Fibroblast of peridontal ligament (primary cell): ENCODE measurements around the gene ZNF213.

Source experiments
- DNase-seq: peaks from one replicate; pipeline ENCODE4 v3.0.0-alpha.2; 2010; ENCODE audit errors: extremely low read depth

Gene ZNF213

GRCh38 chr16:3134338-3135125 is at the start of gene ZNF213:
TSS of gene ZNF213 (plus strand) at chr16:3135029. CDS start at chr16:3137281, 2,252 bp downstream.
- DNase-seq = peak; percentile 97

- DNase-seq = no peak
These were observed 48.8 kb upstream of the ZNF213 start for GRCh38 chr16:3085868-3086595.

GRCh38 chr16:3086596-3087242 is 48.1 kb upstream of the ZNF213 start:
- no peak for DNase-seq

- DNase-seq = no peak
These were observed 47.3 kb upstream of the ZNF213 start for GRCh38 chr16:3087243-3088235.

- no peak for DNase-seq
These were observed 46.4 kb upstream of the ZNF213 start for GRCh38 chr16:3088450-3088849.

GRCh38 chr16:3088925-3089716 is 45.7 kb upstream of the ZNF213 start:
- DNase-seq = no peak

GRCh38 chr16:3089717-3090592 is 44.9 kb upstream of the ZNF213 start:
- DNase-seq = no peak

- no peak for DNase-seq
These were observed 43.3 kb upstream of the ZNF213 start for GRCh38 chr16:3091551-3091950.

GRCh38 chr16:3092501-3092941 is 42.3 kb upstream of the ZNF213 start:
- no peak for DNase-seq

- peak; percentile 38 for DNase-seq
These were observed 40.4 kb upstream of the ZNF213 start for GRCh38 chr16:3094289-3095027.

GRCh38 chr16:3095869-3096268 is 39.0 kb upstream of the ZNF213 start:
- DNase-seq = no peak

- no peak for DNase-seq
These were observed 38.5 kb upstream of the ZNF213 start for GRCh38 chr16:3096362-3096761.

GRCh38 chr16:3097266-3097665 is 37.6 kb upstream of the ZNF213 start:
- DNase-seq = no peak

- no peak for DNase-seq
These were observed 36.1 kb upstream of the ZNF213 start, which contains the start of gene ZSCAN10 for GRCh38 chr16:3098459-3099394. TSS of gene ZSCAN10 (minus strand) at chr16:3099294. CDS start at chr16:3092937, 6,357 bp downstream.

- DNase-seq = no peak
These were observed 35.5 kb upstream of the ZNF213 start for GRCh38 chr16:3099395-3099731.

GRCh38 chr16:3099732-3100499 is 34.9 kb upstream of the ZNF213 start:
- peak; percentile 62 for DNase-seq
